ENCODE results near the gene COL27A1. TPM values are rescaled to one million over a fixed set of nuclear protein-coding genes. Genes with fewer than 3 reads are reported as not detected.

The COL27A1 gene
- total RNA-seq, 1 donor from 2014 or later, result 0.33 TPM

DNA sequence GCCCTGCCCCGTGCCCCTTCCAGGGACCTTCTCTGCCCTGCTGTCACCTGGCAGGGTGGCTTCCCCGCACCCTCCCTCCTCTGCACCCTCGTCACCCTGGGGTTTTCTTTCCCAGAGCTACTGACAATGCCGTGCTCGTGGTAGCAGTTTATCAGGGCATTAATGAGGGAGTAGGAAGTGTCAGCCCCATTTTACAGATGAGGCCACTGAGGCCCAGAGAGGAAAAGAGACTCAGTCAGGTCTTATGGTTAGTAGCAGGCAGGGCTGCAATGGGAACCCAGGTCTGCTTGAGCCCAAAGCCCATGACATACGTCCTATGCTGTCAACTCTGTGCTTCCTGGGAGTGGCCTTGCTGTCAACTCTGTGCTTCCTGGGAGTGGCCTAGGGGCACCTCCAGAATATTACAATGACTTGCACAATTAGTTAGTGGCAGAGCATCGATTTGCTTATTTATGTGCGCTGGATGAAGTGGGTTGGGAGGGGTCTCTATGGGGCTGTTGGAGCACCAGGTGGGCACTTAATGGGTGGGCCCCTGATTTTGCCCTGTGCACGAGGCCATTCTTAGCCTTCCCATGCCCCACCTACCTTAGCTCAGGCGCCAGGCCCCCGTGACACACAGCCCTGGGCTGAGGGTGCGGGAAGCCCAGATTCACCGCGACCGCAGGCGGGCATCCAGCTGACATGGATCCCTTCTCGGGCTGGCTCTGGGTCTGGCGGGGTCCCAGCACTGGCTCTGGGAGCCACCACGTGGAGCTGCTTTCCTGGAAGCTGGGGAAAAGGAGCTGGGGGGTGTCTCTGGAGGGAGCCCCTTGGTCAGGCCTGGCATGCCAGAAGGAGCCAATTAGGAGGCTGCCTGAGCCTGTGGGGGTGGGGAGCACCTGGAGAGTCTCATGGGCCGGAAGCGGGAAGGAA lies 85.6 kb downstream of the COL27A1 start:
- TF ChIP-seq, protein P1, sequence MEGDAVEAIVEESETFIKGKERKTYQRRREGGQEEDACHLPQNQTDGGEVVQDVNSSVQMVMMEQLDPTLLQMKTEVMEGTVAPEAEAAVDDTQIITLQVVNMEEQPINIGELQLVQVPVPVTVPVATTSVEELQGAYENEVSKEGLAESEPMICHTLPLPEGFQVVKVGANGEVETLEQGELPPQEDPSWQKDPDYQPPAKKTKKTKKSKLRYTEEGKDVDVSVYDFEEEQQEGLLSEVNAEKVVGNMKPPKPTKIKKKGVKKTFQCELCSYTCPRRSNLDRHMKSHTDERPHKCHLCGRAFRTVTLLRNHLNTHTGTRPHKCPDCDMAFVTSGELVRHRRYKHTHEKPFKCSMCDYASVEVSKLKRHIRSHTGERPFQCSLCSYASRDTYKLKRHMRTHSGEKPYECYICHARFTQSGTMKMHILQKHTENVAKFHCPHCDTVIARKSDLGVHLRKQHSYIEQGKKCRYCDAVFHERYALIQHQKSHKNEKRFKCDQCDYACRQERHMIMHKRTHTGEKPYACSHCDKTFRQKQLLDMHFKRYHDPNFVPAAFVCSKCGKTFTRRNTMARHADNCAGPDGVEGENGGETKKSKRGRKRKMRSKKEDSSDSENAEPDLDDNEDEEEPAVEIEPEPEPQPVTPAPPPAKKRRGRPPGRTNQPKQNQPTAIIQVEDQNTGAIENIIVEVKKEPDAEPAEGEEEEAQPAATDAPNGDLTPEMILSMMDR (IDR thresholded peaks at IDR 0.05), result no peak
- Mint-ChIP-seq H3K9me3 (no peaks in the 10 kb centered on the region), H3K27me3 (peaks cover 9% of the 10 kb centered on the region), H3K4me1 (no peaks in the 10 kb centered on the region), H3K27ac (no peak overlapping the region), H3K4me3 (no peak overlapping the region), H3K36me3 (ENCODE audit: low read depth) (no peaks in the 10 kb centered on the region)
- POLR2A ChIA-PET, result no interaction called here
- DNase-seq (no peak), ATAC-seq (ENCODE audit: low read depth) (no peak)
- CTCF ChIA-PET, result no interaction called here
- intact Hi-C loops (cut with micrococcal nuclease), result no loop called here

- H3K27me3 Mint-ChIP-seq, result peaks cover 9% of the 10 kb centered on the region
- POLR2A ChIA-PET, result no interaction called here
- H3K9me3 Mint-ChIP-seq, result no peaks in the 10 kb centered on the region
- intact Hi-C loops (cut with micrococcal nuclease), result no loop called here
- no peak for DNase-seq
- ATAC-seq (ENCODE audit: low read depth), result no peak
- no peak overlapping the region for H3K27ac Mint-ChIP-seq
- no peaks in the 10 kb centered on the region for H3K36me3 Mint-ChIP-seq (ENCODE audit: low read depth)
- CTCF ChIA-PET, result no interaction called here
- H3K4me1 Mint-ChIP-seq, result no peaks in the 10 kb centered on the region
- H3K4me3 Mint-ChIP-seq, result no peak overlapping the region
- TF ChIP-seq, protein P1 (IDR thresholded peaks at IDR 0.05), result no peak
Measured at GRCh38 chr9:114242837-114243236, 87.5 kb downstream of the COL27A1 start.

- TF ChIP-seq, protein P1 (IDR thresholded peaks at IDR 0.05), result no peak
- intact Hi-C loops (cut with micrococcal nuclease), result no loop called here
- POLR2A ChIA-PET, result no interaction called here
- DNase-seq (no peak), ATAC-seq (ENCODE audit: low read depth) (no peak)
- no peak overlapping the region for H3K27ac Mint-ChIP-seq
- no peaks in the 10 kb centered on the region for H3K36me3 Mint-ChIP-seq (ENCODE audit: low read depth)
- H3K27me3 Mint-ChIP-seq, result peaks cover 9% of the 10 kb centered on the region
- no peak overlapping the region for H3K4me3 Mint-ChIP-seq
- no peaks in the 10 kb centered on the region for H3K9me3 Mint-ChIP-seq
- no peaks in the 10 kb centered on the region for H3K4me1 Mint-ChIP-seq
- CTCF ChIA-PET, result no interaction called here
Measured at GRCh38 chr9:114243240-114243639, 87.9 kb downstream of the COL27A1 start.

- TF ChIP-seq, protein P1 (IDR thresholded peaks at IDR 0.05), result no peak
- Mint-ChIP-seq H3K27ac (no peak overlapping the region), H3K4me3 (no peak overlapping the region), H3K9me3 (no peaks in the 10 kb centered on the region), H3K4me1 (no peaks in the 10 kb centered on the region), H3K36me3 (ENCODE audit: low read depth) (no peaks in the 10 kb centered on the region), H3K27me3 (peaks cover 2% of the 10 kb centered on the region)
- POLR2A ChIA-PET, result no interaction called here
- no peak for ATAC-seq (ENCODE audit: low read depth)
- CTCF ChIA-PET, result no interaction called here
- intact Hi-C loops (cut with micrococcal nuclease), result no loop called here
- DNase-seq, result no peak
Measured at GRCh38 chr9:114244570-114244969, 89.2 kb downstream of the COL27A1 start.

DNA sequence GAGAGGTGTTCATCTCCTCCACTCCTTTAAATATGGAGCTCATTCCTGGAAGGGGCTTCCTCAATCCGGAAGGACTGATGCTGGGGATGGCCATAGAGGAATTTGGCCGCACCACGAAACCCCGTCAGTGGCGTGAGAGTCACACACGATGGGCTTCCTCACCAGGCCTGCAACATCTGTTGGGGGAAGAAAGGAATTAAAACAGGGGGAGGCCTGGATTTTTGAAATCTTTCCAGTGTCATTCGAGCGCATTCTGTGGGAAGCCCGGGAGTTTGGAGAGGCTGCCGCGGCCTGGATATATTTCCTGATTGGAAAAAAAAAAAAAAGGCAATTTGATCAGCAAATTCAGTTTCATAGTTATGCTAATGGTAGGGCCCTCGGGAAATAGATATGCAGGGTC lies 91.2 kb downstream of the COL27A1 start:
- H3K9me3 Mint-ChIP-seq, result no peaks in the 10 kb centered on the region
- H3K27me3 Mint-ChIP-seq, result peaks cover 2% of the 10 kb centered on the region
- POLR2A ChIA-PET, result no interaction called here
- no peak overlapping the region for H3K27ac Mint-ChIP-seq
- TF ChIP-seq, protein P1 (IDR thresholded peaks at IDR 0.05), result no peak
- H3K36me3 Mint-ChIP-seq (ENCODE audit: low read depth), result no peaks in the 10 kb centered on the region
- H3K4me1 Mint-ChIP-seq, result no peaks in the 10 kb centered on the region
- ATAC-seq (ENCODE audit: low read depth), result no peak
- DNase-seq, result no peak
- intact Hi-C loops (cut with micrococcal nuclease), result no loop called here
- CTCF ChIA-PET, result no interaction called here
- H3K4me3 Mint-ChIP-seq, result no peak overlapping the region

Data from activated B cell treated with CpG ODN at 0.5 μM for 24 hours (primary cell).